GM18868 (cell line): ENCODE data around the gene YY1AP1.
"Not testable (repeated sequence)": the region's sequence is repeated elsewhere in the genome, so short reads cannot be mapped to it uniquely, and the experiment has no call there.

Experiments used
- ATAC-seq: cut with Tn5 transposase; IDR thresholded peaks from one replicate; pipeline ENCODE4 v1.9.1; 2021; ENCODE audit warnings: mild to moderate bottlenecking, moderate library complexity; ENCODE audit not compliant: unreplicated experiment

The YY1AP1 gene

GRCh38 chr1:155648207-155649147 is 40.1 kb downstream of the YY1AP1 start:
- ATAC-seq, result no peak

GRCh38 chr1:155646307-155646706 is 42.3 kb downstream of the YY1AP1 start:
- no peak for ATAC-seq

- no peak for ATAC-seq
Observed at GRCh38 chr1:155645648-155646047, 42.9 kb downstream of the YY1AP1 start.

DNA sequence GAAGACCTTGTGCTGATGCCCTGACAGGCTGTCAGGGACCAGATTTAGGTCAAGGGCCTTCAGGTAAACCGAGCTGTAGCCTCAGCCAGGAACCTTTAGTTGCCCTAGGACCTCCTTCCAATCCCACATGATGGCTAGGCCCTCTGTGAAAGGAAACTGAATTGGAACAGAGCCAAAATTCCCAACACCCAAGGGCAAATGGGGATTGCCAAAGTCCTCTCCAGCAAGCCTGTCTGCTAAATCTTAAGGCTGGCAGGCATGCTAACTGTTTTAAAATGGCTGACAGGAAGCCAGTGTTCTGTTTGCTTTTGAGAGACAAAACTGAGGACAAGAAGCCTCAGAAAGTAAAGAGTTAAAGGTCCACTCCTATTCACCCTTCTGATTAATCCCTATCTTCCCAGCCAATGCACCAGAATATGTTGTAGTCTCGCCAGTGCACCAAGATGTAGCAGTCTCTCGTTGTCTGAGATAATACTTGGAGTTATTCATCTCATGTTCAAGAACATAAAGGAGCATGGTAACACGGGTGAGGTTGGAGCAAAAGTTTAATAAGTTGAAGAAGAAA is 43.5 kb downstream of the YY1AP1 start:
- ATAC-seq, result no peak

DNA sequence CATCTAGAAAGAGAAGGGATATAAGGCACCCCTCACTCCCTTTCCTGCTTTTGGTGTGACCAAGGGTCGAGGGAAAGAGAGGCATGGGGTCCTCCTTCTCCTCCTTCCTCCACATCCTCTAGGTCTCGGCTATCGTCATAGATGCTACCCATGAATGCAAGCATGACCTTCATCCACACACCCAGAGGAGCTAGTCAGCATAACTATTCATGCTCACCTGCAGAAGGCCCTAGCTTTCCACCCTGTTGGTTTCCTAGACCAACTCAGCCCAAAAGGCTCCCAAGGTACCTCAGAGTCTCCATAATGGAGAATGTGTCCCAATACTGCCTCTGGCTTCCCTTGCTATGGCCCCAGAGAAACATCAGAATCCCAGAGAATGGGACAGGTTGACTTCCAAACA is 45.3 kb downstream of the YY1AP1 start:
- no peak for ATAC-seq

DNA sequence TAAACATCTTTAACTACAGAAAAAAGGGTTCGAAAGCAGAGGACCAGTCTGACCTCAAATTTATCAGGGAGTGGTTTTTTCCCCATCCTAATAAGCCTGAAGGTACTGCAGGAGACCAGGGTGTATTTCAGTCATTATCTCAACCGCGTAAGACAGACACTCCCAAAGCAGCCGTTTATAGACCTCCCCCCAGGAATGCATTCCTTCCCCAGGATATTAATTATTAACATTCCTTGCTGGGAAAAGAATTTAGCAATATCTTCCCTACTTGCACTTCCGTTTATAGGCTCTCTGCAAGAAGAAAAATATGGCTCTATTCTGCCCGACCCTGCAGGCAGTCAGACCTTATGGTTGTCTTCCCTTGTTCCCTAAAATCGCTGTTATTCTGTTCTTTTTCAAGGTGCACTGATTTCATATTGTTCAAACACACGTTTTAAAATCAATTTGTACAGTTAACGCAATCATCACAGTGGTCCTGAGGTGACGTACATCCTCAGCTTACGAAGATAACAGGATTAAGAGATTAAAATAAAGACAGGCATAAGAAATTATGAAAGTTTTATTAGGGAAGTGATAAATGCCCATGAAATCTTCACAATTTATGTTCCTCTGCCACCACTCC is 45.9 kb downstream of the YY1AP1 start:
- not testable (repeated sequence) for ATAC-seq

- ATAC-seq, result no peak
Observed at GRCh38 chr1:155640367-155640766, 48.2 kb downstream of the YY1AP1 start.

DNA sequence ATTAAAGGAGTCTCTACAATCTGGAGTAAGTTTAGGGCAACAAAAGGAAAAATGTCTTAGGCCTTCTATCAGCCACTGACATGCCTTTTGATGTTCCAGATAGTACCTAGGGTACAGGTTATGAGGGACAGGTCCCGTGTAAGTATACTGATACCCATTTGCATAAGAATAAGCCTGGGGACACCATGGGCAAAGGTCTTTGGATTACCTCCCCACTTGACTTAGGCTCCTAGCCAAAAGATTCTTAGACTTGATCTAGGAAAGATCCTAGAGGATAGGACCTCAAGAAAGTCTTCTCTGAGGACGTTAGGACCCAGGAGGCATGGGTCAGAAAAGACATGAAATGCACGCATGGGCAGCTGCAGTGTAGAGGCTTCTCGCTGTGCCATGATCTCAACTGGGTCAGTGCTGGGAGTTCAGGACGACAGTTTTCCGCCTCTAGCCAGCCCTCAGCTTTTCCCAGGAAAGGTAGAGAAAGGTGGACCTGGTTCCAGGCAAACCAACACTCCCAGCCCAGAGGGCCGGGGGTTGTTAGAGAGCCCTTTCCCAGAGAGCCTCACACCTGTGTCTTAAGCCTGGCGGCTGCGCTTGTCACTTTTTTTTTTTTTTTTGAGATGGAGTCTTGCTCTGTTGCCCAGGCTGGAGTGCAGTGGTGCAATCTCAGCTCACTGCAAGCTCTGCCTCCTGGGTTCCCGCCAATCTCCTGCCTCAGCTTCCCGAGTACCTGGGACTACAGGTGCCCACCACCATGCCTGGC is 52.0 kb downstream of the YY1AP1 start:
- no peak for ATAC-seq

- not testable (repeated sequence) for ATAC-seq
Observed at GRCh38 chr1:155626428-155626827, 62.1 kb downstream of the YY1AP1 start.

DNA sequence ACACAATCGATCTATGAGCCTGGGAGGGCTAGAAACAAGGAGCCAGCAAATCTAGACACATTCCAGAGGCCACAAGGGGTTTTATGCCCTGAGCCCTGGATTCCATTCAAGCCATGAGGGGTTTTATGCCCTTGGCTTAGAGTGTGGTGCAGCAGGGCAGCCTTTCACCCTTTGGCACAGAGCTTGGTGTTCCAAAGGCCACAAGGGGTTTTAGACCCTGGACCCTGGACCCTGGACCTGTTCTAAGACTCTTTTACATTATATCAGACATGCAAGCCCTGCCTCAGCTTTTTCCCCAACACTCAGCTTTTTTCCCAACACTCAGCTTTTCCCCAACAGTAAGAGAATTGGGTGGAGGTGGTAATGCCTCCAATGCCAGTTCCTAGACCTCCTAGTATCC is 65.2 kb downstream of the YY1AP1 start:
- no peak for ATAC-seq

- ATAC-seq, result no peak
Observed at GRCh38 chr1:155622191-155622590, 66.4 kb downstream of the YY1AP1 start.

DNA sequence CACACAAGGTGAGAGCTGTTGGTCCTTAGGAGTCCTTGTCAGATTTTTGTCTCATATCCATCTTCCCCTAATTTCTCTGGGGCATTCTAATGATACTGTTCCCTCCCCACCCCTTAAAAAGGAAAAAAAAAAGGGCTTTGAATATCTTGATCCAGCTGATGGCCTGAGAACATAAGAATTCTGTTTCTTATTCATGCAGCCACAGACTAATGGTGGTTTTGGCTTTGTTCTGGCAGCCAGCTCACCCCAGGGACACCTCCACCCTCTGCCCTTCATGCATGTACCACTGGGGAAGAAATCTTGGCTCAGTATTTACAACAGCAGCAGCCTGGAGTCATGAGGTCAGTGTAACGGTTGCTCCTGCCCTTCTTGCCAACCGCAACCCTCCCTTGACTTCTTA is 75.3 kb downstream of the YY1AP1 start:
- not testable (repeated sequence) for ATAC-seq

DNA sequence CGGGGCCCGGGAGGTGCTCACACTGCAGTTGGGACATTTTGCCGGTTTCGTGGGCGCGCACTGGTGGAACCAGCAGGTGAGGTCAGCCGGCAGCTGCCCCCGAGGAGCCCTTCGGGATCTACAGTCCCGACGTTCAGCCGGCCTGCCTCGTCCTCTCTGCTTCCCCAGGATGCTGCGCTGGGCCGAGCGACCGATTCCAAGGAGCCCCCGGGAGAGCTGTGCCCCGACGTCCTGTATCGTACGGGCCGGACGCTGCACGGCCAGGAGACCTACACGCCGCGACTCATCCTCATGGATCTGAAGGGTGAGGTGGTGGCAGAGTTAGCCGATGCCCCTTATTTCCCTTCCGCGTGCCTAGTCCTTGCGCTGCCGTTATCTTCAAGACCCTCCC is 78.3 kb downstream of the YY1AP1 start:
- peak; percentile 5 for ATAC-seq

GRCh38 chr1:155609515-155610256 is 78.9 kb downstream of the YY1AP1 start, which contains the start of gene MSTO1:
Gene MSTO1 (plus strand): TSS chr1:155610218. CDS start chr1:155610249, 31 bp downstream.
- ATAC-seq, result peak; percentile 92
